CD4-positive, alpha-beta T cell treated with Interferon alpha-2 for 1 hour (primary cell): ENCODE measurements around the gene FHIT.

Experiments
- DNase-seq, 2 donors: peaks; one replicate each; pipeline ENCODE4 v3.0.0-alpha.2; 2020 to 2022

Gene FHIT

GRCh38 chr3:60979461-60980341 is 271.6 kb downstream of the FHIT start:
- DNase-seq, result no peak

- DNase-seq, result no peak
These were observed 277.9 kb downstream of the FHIT start for GRCh38 chr3:60973321-60973720.

GRCh38 chr3:60972599-60972998 is 278.7 kb downstream of the FHIT start:
- DNase-seq, result no peak

DNA sequence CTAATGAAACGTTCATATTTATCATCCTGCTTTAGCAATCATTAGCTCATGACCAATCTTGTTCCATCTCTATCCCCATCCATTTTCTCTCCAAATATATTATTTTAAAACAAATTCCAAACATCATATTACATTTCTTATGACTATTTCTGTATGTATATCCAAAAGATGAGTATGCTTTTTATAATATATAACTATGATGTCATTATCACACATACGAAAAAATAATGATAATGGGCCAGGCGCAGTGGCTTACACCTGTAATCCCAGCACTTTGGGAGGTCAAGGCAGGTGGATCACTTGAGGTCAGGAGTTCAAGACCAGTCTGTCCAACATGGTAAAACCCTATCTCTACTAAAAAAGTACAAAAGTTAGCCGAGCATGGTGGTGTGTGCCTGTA is 280.4 kb downstream of the FHIT start:
- no peak for DNase-seq

DNA sequence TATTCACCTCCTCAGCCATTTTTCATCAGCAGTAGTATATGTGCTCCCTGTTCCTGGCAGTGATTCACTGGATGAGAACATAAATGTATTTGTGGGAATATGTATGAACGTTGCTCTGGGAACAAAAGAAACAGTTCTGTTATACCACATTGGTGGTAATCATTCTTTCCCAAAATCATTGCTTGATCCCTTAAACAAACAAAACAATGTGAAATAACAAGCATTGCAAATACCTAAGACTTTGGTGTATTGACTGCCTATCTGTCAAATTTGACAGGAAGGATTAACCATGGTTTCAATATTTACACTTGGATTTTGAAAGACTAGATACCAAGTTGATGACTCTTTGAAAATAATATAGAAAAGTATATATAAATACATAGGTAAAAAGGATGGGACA is 284.1 kb downstream of the FHIT start:
- no peak for DNase-seq

DNA sequence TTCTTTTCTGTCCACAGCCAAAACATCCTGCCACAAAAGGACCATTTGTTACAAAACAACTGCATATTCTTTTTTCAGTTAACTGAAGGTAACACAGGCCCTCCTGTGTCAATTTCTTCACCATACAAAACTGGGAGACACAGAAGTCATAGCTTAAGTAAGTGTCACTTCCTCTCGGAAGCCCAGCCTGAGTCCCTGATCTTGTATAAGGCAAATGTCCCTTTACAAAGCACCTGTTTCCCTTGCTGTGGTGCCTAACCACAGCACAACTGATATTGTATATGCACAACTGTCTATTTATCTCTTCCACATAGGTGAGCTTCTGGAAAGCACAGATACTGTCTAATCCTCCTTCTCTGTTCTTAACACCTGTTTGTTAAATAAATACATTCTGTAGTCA is 293.7 kb downstream of the FHIT start:
- DNase-seq, result no peak

- no peak for DNase-seq
These were observed 294.5 kb downstream of the FHIT start for GRCh38 chr3:60956729-60957128.

GRCh38 chr3:60955034-60955433 is 296.2 kb downstream of the FHIT start:
- no peak for DNase-seq

DNA sequence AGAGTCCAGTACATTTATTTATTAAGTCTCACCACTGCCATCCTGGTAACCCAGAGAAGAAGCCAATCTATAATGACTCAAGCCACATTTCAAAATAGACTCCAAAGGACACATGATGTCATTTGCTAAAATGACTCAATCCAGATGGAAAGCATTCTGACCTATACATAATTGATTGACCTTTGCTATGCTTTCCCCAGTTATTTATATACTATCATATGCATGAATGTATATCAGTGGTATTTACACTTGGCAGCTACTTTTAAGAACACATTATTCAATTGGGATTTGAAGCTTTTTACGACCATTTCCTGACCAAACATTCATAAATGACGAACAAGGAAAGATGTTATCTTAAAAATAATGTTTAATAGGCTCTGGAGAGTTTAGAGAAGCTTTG is 297.2 kb downstream of the FHIT start:
- no peak for DNase-seq

DNA sequence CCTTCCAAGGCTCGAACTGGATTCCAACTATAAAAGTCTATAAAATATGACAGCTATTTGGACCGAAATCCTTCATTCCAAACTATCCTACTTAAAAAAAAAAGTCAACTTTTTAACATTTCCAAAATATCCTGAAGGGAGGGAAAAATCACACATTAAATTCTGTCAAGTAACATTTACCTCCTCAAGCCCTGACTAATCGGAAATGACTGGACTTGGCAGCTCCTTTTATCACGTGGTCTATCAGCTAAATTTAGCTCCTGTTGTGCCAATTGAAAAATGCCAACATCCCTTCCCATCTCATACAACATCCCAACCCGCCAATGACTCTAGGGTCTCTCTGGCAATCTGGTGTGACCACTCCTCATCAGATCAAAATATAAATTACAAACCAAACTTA is 297.9 kb downstream of the FHIT start:
- DNase-seq, result no peak

DNA sequence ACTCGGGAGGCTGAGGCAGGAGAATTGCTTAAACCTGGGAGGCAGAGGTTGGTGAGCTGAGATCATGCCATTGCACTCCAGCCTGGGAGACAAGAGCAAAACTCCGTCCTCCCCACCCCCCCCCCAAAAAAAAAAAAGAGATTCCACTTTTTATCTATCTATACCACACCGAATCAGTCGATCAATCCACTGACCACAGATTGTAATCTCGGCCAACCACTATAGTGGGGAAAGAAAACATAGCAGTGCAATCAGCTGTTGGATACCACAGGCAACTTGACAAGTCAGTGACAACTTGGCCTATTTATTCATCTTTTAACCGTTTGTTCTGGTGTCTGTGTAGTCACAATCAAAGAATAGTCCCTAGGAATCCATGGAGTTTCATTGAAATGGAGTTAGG is 299.2 kb downstream of the FHIT start:
- DNase-seq, result no peak

GRCh38 chr3:60949146-60949545 is 302.1 kb downstream of the FHIT start:
- no peak for DNase-seq

DNA sequence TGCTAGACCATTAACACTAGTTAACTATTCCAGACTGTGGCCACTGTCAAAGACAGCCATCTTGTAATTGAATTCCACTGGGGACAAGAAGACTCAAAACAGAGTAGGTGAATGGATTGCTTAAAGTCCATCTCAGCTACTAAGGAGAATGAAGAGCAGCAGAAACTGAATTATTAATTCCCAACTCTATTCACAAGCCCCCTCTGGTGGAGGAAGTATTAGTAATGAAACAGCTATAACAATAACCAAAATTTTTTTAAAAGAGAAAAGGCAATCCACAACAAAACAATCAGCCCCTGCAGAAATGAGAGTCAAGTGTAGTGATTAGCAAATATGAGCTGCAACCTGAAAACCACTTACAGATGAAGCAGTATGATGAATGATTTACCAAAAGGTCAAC is 302.8 kb downstream of the FHIT start:
- peak in 1 of 2 donors; percentile 0 for DNase-seq

DNA sequence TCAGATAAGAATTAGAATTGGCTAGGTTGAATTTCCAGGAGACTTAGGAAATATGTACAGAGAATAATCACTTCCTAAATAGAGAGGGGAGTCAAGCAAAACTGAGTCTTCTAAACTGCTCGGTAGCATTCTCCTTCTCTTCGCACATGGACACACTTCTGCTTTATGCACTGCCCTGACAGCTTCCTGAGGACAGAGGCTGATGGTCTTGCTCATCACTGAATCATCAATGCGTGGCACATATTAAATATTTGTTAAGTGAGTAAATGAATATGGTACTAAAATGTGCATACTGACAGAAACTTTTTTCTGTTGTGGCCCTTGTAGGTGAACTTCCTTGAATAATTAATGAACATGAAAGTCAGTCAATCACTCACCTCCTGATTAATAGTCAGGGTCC is 315.5 kb downstream of the FHIT start:
- no peak for DNase-seq

DNA sequence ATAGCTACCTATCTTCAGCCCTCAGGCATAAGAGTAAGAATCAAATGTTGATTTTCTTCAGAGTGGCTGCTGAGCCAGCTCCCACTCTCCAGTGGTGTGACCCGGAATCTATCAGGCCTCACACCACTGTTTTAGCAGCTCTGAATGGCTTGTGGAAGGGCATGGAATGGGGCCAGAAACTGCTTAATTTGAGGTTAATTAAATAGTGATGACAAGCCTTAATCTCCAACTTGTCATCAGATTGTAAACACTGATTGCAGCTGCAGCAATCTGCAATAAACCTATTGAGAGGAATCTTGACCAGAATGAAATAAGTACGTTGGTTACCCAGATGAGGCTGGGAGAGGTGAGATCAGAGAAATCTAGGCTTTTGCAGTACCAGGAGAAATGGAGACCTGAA is 317.4 kb downstream of the FHIT start:
- no peak for DNase-seq

DNA sequence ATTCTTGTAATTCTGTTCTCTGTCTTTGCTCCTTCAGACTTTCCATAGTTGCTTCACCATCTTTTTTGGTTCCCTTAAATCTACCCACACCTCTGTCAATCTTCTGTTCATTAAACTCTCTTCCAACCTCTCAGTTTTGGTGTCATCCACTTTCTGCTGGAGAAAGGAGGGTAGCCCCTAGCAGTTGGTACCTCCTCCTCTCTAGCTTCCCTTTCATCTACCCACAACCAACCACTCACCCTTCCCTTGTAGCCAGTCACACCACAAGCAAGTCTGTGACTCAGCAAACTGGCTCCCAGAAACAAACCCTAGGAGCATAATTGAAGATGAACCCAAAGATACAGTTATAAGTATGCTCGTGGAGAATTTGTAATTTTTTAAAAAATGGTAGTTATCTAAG is 318.6 kb downstream of the FHIT start:
- DNase-seq, result no peak

- DNase-seq, result no peak
These were observed 319.1 kb downstream of the FHIT start for GRCh38 chr3:60932170-60932569.

GRCh38 chr3:60931452-60931851 is 319.8 kb downstream of the FHIT start:
- no peak for DNase-seq

DNA sequence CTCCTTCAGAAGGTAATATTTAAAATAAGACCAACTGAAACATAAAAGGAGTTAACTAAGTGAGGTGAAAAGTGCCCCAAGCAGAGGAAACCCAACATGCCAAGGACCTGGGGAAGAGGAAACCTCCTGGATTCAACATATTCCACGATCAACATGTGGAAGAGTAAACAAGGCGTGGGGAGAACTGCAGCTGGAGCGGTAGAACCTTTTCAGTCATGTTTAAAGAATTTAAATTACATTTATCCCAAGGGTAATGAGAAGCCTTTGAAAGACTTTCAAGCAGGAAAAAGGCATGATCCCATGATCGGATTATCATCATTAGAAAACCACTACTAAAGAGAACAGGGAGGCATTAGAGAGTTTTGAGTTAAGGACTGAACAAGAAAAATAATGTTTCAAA is 330.7 kb downstream of the FHIT start:
- no peak for DNase-seq

GRCh38 chr3:60919296-60919695 is 332.0 kb downstream of the FHIT start:
- DNase-seq, result no peak

- no peak for DNase-seq
These were observed 334.1 kb downstream of the FHIT start for GRCh38 chr3:60917141-60917540.

DNA sequence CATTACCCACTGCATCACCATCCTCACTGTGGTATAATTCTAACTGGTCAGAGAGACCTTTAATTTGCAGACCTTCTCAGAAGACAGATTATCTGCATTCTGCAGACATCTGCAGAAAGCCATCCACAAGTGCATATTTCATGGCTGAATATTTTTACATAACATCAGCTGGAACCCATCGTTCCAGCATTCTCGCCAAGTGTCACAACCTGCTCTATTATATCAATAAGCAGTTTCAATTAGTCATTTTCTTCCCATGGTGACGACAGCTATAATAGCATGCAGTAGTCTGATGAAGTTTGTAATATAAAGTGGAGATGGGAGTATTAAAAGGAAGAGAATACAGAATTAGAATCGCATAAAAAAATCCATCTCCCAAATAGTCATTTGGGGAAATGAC is 334.7 kb downstream of the FHIT start:
- DNase-seq, result no peak

- DNase-seq, result no peak
These were observed 337.8 kb downstream of the FHIT start for GRCh38 chr3:60913474-60913873.

- no peak for DNase-seq
These were observed 338.4 kb downstream of the FHIT start for GRCh38 chr3:60912876-60913275.

GRCh38 chr3:60912142-60912541 is 339.1 kb downstream of the FHIT start:
- DNase-seq, result no peak
